CD14-positive monocyte (primary cell): ENCODE results near the gene CNNM2. TPM values are rescaled to one million over a fixed set of nuclear protein-coding genes. Genes with fewer than 3 reads are reported as not detected.

ENCODE experiments used
- DNase-seq, 3 donors: peaks; one replicate each; pipeline ENCODE4 v3.0.0-alpha.2; 2011 to 2022
- H2AFZ ChIP-seq: 2 replicates; pipeline ENCODE4 v1.6.0; 2012; ENCODE audit warnings: mild to moderate bottlenecking, low read depth, low read length, inconsistent platforms; ENCODE audit not compliant: insufficient read depth, poor library complexity, severe bottlenecking
- H3K27ac ChIP-seq, 2 donors: 1 replicate in 1 of 2; 2 replicates in 1 of 2; pipeline ENCODE4 v1.5.1; 2012 to 2013; ENCODE audit warnings: low read length in 2 of 2, control low read depth in 1 of 2, inconsistent platforms in 1 of 2, low read depth in 1 of 2, mild to moderate bottlenecking in 1 of 2
- H3K27me3 ChIP-seq, 2 donors: one replicate each; pipeline versions ENCODE4 v1.6.0 to v1.6.1; 2011 to 2013; ENCODE audit warnings: low read length in 2 of 2; ENCODE audit not compliant: control insufficient read depth in 2 of 2, insufficient read depth in 2 of 2
- H3K36me3 ChIP-seq, 2 donors: replicated peaks in 1 of 2; 1 replicate in 1 of 2; 2 replicates in 1 of 2; pipeline versions ENCODE4 v1.5.1 to v1.6.1; 2012 to 2013; ENCODE audit warnings: low read length in 2 of 2, control low read depth in 1 of 2, inconsistent platforms in 1 of 2, mild to moderate bottlenecking in 1 of 2; ENCODE audit not compliant: insufficient read depth in 2 of 2, control insufficient read depth in 1 of 2
- H3K4me1 ChIP-seq, 2 donors: 1 replicate in 1 of 2; 2 replicates in 1 of 2; pipeline versions ENCODE4 v1.5.1 to v1.6.1; 2012 to 2013; ENCODE audit warnings: low read length in 2 of 2, control low read depth in 1 of 2, inconsistent platforms in 1 of 2, mild to moderate bottlenecking in 1 of 2, moderate library complexity in 1 of 2; ENCODE audit not compliant: insufficient read depth in 2 of 2, control insufficient read depth in 1 of 2
- H3K4me2 ChIP-seq: replicated peaks from 2 replicates; pipeline ENCODE3; 2012; ENCODE audit warnings: low read length, moderate library complexity, mild to moderate bottlenecking; ENCODE audit not compliant: poor library complexity, severe bottlenecking; ENCODE audit errors: extremely low read depth
- H3K4me3 ChIP-seq, 3 experiments: fragments of 200-600 bp in 1 of 3; sonication (generic) in 1 of 3; replicated peaks in 1 of 3; 1 replicate in 2 of 3; 2 replicates in 1 of 3; pipeline ENCODE4 v1.5.1; 2011 to 2013; ENCODE audit warnings: low read length in 3 of 3, mild to moderate bottlenecking in 3 of 3, control low read depth in 2 of 3, low read depth in 2 of 3, inconsistent platforms in 1 of 3, moderate library complexity in 1 of 3
- H3K79me2 ChIP-seq: 2 replicates; pipeline ENCODE4 v1.6.0; 2012; ENCODE audit warnings: mild to moderate bottlenecking, control low read depth, inconsistent platforms, low read length, moderate library complexity; ENCODE audit not compliant: insufficient read depth
- H3K9ac ChIP-seq: 2 replicates; pipeline ENCODE4 v1.6.0; 2017; ENCODE audit warnings: low read length, mild to moderate bottlenecking; ENCODE audit not compliant: insufficient read depth, poor library complexity, severe bottlenecking
- H3K9me3 ChIP-seq, 2 donors: replicated peaks in 1 of 2; 1 replicate in 1 of 2; 2 replicates in 1 of 2; pipeline versions ENCODE4 v1.5.1 to v1.6.1; 2012 to 2013; ENCODE audit warnings: low read length in 2 of 2, control low read depth in 1 of 2; ENCODE audit not compliant: control insufficient read depth in 1 of 2, insufficient read depth in 1 of 2
- H4K20me1 ChIP-seq: 2 replicates; pipeline ENCODE4 v1.6.0; 2012; ENCODE audit warnings: mild to moderate bottlenecking, low read length, control low read depth, moderate library complexity; ENCODE audit not compliant: insufficient read depth
- H3K27ac Mint-ChIP-seq, 7 donors: one replicate each; pipeline ENCODE4 v1.8.0; 2020; ENCODE audit warnings: mild to moderate bottlenecking in 7 of 7, mixed read lengths in 7 of 7, moderate library complexity in 6 of 7, inconsistent platforms in 2 of 7
- H3K27me3 Mint-ChIP-seq, 3 donors: one replicate each; pipeline ENCODE4 v1.8.0; 2021 to 2022; ENCODE audit warnings: low read depth in 3 of 3, mild to moderate bottlenecking in 3 of 3, mixed read lengths in 3 of 3, moderate library complexity in 3 of 3, inconsistent platforms in 1 of 3
- H3K36me3 Mint-ChIP-seq, 2 donors: one replicate each; pipeline ENCODE4 v1.8.0; 2020; ENCODE audit warnings: mixed read lengths in 2 of 2, inconsistent platforms in 1 of 2, mild to moderate bottlenecking in 1 of 2
- H3K4me1 Mint-ChIP-seq: one replicate; pipeline ENCODE4 v1.8.0; 2020; ENCODE audit warnings: mild to moderate bottlenecking, mixed read lengths
- H3K4me3 Mint-ChIP-seq, 2 donors: one replicate each; pipeline ENCODE4 v1.8.0; 2020; ENCODE audit warnings: mild to moderate bottlenecking in 2 of 2, mixed read lengths in 2 of 2, moderate library complexity in 1 of 2
- H3K9me3 Mint-ChIP-seq, 7 donors: one replicate each; pipeline ENCODE4 v1.8.0; 2020 to 2022; ENCODE audit warnings: mixed read lengths in 7 of 7, mild to moderate bottlenecking in 6 of 7, moderate library complexity in 6 of 7, inconsistent platforms in 2 of 7
- CTCF ChIP-seq: fragments of 200-600 bp; IDR thresholded peaks from one replicate; pipeline ENCODE4 v1.8.0; 2022; ENCODE audit warnings: antibody characterized with exemption, mild to moderate bottlenecking
- WGBS: methylation state at CpG from one replicate; pipeline ENCODE4 v1.1.5; 2013; ENCODE audit warnings: missing lambda C conversion rate; ENCODE audit not compliant: insufficient coverage; 5-methylcytosine and 5-hydroxymethylcytosine counted together
- intact Hi-C, 2 donors: fragments of 100-400 bp; cut with micrococcal nuclease; formaldehyde crosslinking; loops; one replicate each; pipeline versions ENCODE4 v1.15.0 to v1.15.1; 2023
- polyA plus RNA-seq, 3 donors: library from polyadenylated mRNA; depleted of rRNA in 1 of 3; unstranded in 2 of 3; stranded (reverse) in 1 of 3; fragments of 300-500 nt in 2 of 3; fragments of >200 nt in 1 of 3; fragmentation: Illumina TruSeq in 2 of 3; gene quantifications; 1 replicate in 2 of 3; 2 replicates in 1 of 3; pipeline ENCODE4 v1.2.3, GENCODE V29; 2012 to 2021

Gene CNNM2
- polyA plus RNA-seq, 3 donors, result 1.6 to 3.8 (median 2.2) TPM

GRCh38 chr10:102949916-102950315 is 31.8 kb downstream of the CNNM2 start:
- Mint-ChIP-seq H3K4me3 (no peak overlapping the region), H3K4me1 (peaks cover 3% of the 10 kb centered on the region), H3K27me3 (no peaks in the 10 kb centered on the region), H3K36me3 (no peaks in the 10 kb centered on the region), H3K9me3 (peaks cover 0 to 2% (median 0%) of the 10 kb centered on the region in 7 donors), H3K27ac (no peak overlapping the region)
- H3K9me3 ChIP-seq, result no peaks in the 10 kb centered on the region
- TF ChIP-seq CTCF, result no peak
- H3K36me3 ChIP-seq, result no peaks in the 10 kb centered on the region
- H4K20me1 ChIP-seq, result no peaks in the 10 kb centered on the region
- H3K27ac ChIP-seq, result no peak overlapping the region
- intact Hi-C loops, result no loop called here
- no peak overlapping the region for H3K4me3 ChIP-seq
- no peak overlapping the region for H3K9ac ChIP-seq
- no peaks in the 10 kb centered on the region for H3K4me1 ChIP-seq
- 66% methylated on average over 2 of the region's 4 CpGs for WGBS
- DNase-seq, result no peak
- no peaks in the 10 kb centered on the region for H3K79me2 ChIP-seq
- H2AFZ ChIP-seq, result no peak overlapping the region
- no peaks in the 10 kb centered on the region for H3K27me3 ChIP-seq
- no peak overlapping the region for H3K4me2 ChIP-seq

- intact Hi-C loops, result no loop called here
- no peaks in the 10 kb centered on the region for H3K27me3 Mint-ChIP-seq
- Histone ChIP-seq H3K4me2 (no peak overlapping the region), H4K20me1 (no peaks in the 10 kb centered on the region), H3K9ac (no peak overlapping the region), H2AFZ (no peak overlapping the region), H3K79me2 (no peaks in the 10 kb centered on the region), H3K4me3 (no peak overlapping the region), H3K36me3 (no peaks in the 10 kb centered on the region), H3K9me3 (no peaks in the 10 kb centered on the region), H3K27ac (no peak overlapping the region), H3K27me3 (no peaks in the 10 kb centered on the region), H3K4me1 (no peaks in the 10 kb centered on the region)
- H3K36me3 Mint-ChIP-seq, result no peaks in the 10 kb centered on the region
- H3K4me3 Mint-ChIP-seq, result no peak overlapping the region
- H3K9me3 Mint-ChIP-seq, result peaks cover 0 to 3% (median 0%) of the 10 kb centered on the region in 7 donors
- 100% methylated on average over 1 of the region's 3 CpGs for WGBS
- H3K4me1 Mint-ChIP-seq, result peaks cover 3% of the 10 kb centered on the region
- TF ChIP-seq CTCF, result no peak
- H3K27ac Mint-ChIP-seq, result no peak overlapping the region
- DNase-seq, result no peak
Measured at GRCh38 chr10:102951316-102951715, 33.2 kb downstream of the CNNM2 start.
